KOPT-K1 (cell line): ENCODE data around the gene DOCK6.

ENCODE experiments used
- H3K27ac ChIP-seq: fragments of 200-600 bp; sonication (generic); 2 replicates; pipeline ENCODE4 v1.5.1; 2016; ENCODE audit warnings: antibody characterized with exemption, mild to moderate bottlenecking, low read depth, low read length; ENCODE audit not compliant: poor library complexity, severe bottlenecking
- H3K36me3 ChIP-seq: fragments of 200-600 bp; sonication (generic); 2 replicates; pipeline ENCODE4 v1.5.1; 2017; ENCODE audit warnings: antibody characterized with exemption, mild to moderate bottlenecking, low read length, moderate library complexity; ENCODE audit not compliant: insufficient read depth
- H3K9me3 ChIP-seq: fragments of 200-600 bp; sonication (generic); 2 replicates; pipeline ENCODE4 v1.5.1; 2017; ENCODE audit warnings: antibody characterized with exemption, low read length, mild to moderate bottlenecking; ENCODE audit not compliant: insufficient read depth, poor library complexity, severe bottlenecking

Gene DOCK6

DNA sequence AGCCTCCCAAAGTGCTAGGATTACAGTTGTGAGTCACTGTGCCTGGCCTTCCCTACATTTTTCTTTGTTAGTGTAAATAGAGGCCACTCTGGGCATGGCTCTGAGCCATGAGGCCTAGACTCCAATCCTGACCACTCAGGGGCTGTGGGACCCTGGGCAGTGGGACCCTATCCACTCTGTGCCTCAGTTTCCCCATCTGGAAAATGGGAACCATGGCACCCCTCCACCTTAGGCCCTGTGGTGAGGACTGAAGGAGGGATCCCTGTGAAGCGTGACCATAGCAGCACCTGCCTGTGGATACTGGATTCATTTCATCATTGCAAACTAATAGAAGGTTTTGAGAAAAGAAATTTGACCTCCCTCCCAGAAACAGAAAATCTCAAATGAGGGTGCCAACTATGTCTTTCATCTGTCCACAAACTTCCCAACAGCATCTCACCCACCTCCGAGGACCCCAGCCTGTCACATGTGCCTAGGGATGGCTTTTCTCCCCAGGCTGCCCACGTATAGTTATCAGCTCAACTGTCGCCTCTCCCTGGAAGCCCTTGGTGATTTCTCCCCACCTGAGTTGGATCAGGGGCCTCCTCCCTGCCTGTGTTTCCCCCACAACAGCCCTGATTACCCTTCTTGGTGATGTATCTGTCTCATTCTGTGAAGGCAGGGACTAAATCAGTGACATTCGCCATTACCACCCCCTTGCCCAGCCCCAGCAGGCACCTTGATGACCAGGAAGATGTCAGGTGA, 17.3 kb downstream of the DOCK6 start:
- Histone ChIP-seq H3K36me3 (no peaks in the 10 kb centered on the region), H3K9me3 (no peaks in the 10 kb centered on the region), H3K27ac (no peak overlapping the region)

DNA sequence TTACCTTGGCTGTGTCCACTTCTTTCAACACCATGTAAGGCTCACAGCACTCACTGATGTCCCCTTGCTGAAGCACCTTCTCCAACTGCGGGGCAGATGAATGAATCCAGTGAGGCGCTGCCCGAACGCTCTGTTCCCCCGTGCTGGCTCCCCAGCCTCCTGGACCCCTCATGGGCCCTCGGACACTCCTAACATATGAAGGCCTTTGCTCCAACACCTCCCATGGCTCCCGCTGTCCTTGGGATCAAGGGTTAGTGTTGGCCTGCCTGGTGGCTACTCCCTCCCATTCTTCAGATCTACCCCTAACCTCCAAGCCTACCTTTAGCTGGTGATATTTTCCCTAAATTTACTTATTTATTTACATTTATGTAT, 18.5 kb downstream of the DOCK6 start:
- H3K36me3 ChIP-seq = no peaks in the 10 kb centered on the region
- H3K27ac ChIP-seq = no peak overlapping the region
- H3K9me3 ChIP-seq = no peaks in the 10 kb centered on the region

DNA sequence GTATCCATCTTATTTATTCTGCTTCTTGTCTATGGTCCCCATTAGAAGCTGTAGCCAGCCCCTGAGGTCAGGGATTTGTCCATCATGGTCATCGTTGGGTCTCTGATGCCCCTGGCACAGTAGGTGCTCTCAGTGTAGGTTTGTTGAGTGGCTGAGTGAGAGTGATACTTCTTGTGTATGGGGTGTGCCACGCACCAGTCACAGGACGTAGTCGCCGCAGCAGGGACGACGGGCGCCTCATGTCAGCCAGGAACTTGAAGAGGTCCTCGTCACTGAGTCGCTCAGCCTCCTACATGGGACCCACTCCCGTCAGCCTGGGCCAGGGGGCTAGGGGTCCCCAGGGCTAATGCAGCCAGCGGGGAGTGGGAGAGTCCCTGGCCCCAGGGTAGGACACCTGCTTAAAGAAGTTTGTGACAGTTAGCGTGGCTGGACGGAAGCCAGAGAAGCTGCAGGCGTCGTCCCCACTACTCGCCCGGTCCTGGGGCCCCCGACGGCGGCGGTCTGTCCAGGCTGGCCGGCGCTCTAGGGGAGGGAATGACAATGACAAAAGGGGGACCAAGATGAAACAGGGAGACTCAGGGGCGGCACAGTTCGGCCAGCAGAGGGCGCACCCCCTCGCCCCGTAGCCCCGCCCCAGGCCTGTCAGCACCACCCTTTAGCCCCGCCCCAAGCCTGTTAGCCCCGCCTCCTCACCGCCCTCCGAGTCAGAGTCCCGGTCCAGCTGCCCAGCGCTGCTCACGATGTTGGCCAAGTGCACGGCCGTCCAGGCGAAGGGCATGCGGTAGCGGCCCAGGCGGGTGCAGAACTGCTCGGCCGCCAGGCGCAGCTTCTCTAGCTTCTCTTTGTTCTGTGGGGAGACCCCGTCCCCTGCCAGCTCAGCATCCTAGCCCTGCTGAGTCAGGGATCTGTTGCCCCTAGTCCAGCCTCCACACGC, 19.2 kb downstream of the DOCK6 start:
- no peaks in the 10 kb centered on the region for H3K36me3 ChIP-seq
- no peak overlapping the region for H3K27ac ChIP-seq
- no peaks in the 10 kb centered on the region for H3K9me3 ChIP-seq

DNA sequence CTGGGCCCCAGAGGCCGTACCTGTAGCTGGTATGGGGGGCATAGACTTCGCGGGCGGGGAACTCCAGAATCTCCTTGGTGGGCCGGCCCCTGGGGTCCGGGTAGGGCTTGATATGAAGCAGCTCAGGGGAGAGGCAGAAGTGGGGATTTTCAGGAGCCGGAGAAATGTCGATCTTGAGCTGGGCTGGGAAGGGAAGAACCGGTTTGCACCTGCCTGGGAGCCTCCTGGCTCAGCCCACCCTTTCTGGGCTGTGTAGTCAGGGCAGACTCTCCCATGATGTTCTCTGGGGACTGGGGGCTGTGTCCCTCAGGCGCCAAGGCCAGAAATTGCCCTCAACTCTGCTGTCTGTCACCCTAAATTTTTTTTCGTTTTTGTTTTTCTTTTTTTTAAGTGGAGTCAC, 20.3 kb downstream of the DOCK6 start:
- Histone ChIP-seq H3K36me3 (no peaks in the 10 kb centered on the region), H3K9me3 (no peaks in the 10 kb centered on the region), H3K27ac (no peak overlapping the region)

DNA sequence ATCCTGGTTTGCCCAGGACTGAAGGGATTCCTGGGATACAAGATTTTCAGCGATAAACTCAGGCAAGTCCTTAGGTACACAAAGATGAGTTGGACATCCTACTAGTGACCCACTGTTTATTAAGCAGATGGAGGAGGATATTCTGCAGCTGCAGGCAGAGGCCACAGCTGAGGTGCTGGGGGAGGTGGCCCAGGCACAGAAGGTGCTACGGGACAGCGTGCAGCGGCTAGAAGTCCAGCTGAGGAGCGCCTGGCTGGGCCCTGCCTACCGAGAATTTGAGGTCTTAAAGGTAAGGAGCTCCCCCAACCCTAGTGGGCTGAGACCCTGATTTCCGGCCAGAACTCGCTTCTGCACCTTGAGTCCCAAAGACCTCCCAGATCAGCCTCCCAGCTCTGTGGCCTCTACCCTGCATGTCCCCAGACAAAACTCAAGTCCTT, 22.3 kb downstream of the DOCK6 start:
- H3K9me3 ChIP-seq = no peaks in the 10 kb centered on the region
- H3K36me3 ChIP-seq = no peaks in the 10 kb centered on the region
- H3K27ac ChIP-seq = no peak overlapping the region

GRCh38 chr19:11239377-11240000, 22.8 kb downstream of the DOCK6 start, which contains the start of gene ANGPTL8:
Gene ANGPTL8, plus strand, starts transcription at chr19:11239619. Its CDS starts 19 bp downstream, at chr19:11239638.
- Histone ChIP-seq H3K9me3 (no peaks in the 10 kb centered on the region), H3K27ac (no peak within 1 kb of the TSS), H3K36me3 (no peaks in the 10 kb centered on the region)

- Histone ChIP-seq H3K9me3 (no peaks in the 10 kb centered on the region), H3K27ac (no peak overlapping the region), H3K36me3 (no peaks in the 10 kb centered on the region)
Observed at GRCh38 chr19:11238781-11239376, 23.4 kb downstream of the DOCK6 start.

DNA sequence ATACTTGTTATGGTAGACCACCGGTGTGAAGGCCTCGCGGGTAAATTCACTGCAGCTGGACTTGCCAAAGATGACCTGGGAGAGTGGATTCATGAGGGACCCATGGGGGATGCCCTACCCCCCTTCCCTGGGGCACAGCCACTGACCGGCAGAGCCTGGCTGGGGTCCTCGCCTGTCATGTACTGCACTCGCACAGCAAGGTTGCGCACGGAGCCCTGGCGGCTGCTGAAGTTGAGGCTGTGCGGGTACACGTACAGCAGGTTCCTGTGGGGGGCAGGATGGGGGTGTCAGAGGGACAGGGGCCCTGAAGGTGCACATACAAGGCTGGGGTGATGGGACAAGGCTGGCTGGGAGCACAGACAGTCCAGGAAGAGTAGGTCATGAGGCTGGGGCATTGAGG, 24.3 kb downstream of the DOCK6 start:
- no peaks in the 10 kb centered on the region for H3K36me3 ChIP-seq
- H3K27ac ChIP-seq = no peak overlapping the region
- no peaks in the 10 kb centered on the region for H3K9me3 ChIP-seq

- Histone ChIP-seq H3K36me3 (no peaks in the 10 kb centered on the region), H3K9me3 (no peaks in the 10 kb centered on the region), H3K27ac (no peak overlapping the region)
Observed at GRCh38 chr19:11237321-11237720, 25.0 kb downstream of the DOCK6 start.

DNA sequence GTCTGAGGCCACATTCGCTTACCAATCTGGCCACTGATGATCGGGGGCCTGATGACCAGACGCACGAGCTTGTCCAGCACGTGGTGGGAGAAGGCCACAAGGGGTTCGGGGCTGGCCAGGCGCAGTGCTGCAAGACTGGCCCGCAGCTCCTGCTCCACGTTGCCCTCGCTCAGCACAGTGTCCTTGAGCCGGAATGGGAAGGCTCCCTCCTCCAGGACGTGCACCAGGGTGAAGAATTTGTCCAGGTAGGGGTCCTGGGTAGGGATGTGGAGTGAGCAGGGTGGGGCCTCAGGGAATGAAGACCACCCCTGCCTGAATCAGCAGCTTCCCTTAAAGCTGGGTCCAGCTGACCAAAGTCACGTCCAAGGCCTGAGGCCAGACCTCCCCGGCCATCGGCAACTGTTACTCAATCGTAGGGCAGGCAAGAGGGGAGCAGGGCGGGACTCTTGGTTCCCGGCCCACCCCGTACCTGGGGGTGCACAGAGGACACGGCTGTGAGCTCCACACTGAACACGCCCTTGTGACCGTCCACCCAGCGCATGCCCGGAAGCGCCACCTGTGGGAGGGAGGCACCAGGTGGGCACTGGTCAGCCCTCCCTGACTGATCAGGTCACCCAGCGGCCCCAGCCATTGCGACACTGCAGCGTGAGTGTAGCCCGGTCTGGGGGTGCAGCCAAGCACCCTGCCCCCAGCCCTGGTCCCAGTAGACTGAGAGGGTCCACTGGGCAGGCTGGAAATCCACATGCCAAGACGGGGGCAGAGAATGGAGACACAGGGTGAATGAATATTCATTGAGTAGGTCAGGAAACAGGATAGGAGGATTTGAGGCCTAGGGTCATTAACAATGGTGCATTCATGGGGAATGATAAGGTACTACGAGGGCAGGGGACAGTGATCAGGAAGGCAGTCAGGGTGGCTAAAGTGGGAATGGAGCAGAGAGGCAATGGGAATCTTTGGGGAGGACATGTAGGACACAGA, 25.7 kb downstream of the DOCK6 start:
- no peak overlapping the region for H3K27ac ChIP-seq
- H3K36me3 ChIP-seq = no peaks in the 10 kb centered on the region
- H3K9me3 ChIP-seq = no peaks in the 10 kb centered on the region

DNA sequence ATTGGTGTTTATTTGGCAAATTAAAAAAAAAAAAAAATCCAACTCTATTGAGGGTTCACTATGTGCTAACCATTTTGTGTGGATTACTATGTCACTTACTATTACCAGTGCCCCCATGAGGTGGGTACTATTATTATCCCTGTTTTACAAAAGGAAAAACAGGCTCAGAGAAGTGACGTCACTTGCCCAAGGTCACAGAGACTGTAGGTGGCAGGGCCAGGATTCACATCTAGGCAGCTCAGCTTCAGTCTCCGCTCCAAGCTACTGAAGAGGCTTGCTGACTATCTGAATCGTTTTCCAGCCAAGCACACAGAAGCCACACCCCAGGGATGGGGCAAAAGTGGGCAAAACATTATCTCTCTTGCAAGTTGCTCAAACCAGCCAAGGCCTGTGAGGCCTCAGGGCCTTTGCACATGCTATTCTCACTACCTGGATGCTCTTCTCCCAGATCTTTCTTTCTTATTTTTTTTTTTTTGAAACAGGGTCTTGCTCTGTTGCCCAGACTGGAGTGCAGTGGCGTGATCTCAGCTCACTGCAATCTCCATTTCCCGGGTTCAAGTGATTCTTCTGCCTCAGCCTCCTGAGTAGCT, 27.7 kb downstream of the DOCK6 start:
- H3K27ac ChIP-seq = no peak overlapping the region
- no peaks in the 10 kb centered on the region for H3K36me3 ChIP-seq
- no peaks in the 10 kb centered on the region for H3K9me3 ChIP-seq

GRCh38 chr19:11233073-11233472, 29.3 kb downstream of the DOCK6 start:
- no peaks in the 10 kb centered on the region for H3K9me3 ChIP-seq
- no peak overlapping the region for H3K27ac ChIP-seq
- H3K36me3 ChIP-seq = no peaks in the 10 kb centered on the region

DNA sequence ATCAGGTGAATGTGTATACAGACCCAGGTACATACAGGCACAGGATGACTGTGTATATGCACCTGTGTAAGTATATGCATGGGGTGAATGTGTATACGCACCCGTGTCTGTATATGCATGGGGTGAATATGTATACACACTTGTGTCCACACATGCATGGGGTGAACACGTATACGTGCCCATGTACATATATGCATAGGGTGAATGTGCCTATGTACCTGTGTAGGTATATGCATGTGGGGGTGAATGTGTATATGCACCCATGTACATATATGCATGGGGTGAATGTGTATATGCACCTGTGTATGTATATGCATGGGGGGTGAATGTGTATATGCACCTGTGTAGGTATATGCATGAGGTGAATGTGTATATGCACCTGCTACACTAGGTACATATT, 29.8 kb downstream of the DOCK6 start:
- Histone ChIP-seq H3K9me3 (no peaks in the 10 kb centered on the region), H3K36me3 (no peaks in the 10 kb centered on the region), H3K27ac (no peak overlapping the region)
